Ectodermal cell (in vitro differentiated cells): ENCODE results near the gene YTHDC1.

ENCODE experiments used
- H3K27ac ChIP-seq: 2 replicates; pipeline ENCODE4 v1.7.0; 2013; ENCODE audit warnings: mild to moderate bottlenecking, low read depth, low read length; ENCODE audit not compliant: insufficient read depth, poor library complexity, severe bottlenecking
- H3K27me3 ChIP-seq: 2 replicates; pipeline ENCODE4 v1.7.0; 2013; ENCODE audit warnings: mild to moderate bottlenecking, low read length; ENCODE audit not compliant: insufficient read depth, control insufficient read depth, poor library complexity, severe bottlenecking
- H3K36me3 ChIP-seq: one replicate; pipeline ENCODE4 v1.7.0; 2013; ENCODE audit warnings: low read length; ENCODE audit not compliant: control insufficient read depth, insufficient read depth
- H3K4me1 ChIP-seq: one replicate; pipeline ENCODE4 v1.7.0; 2013; ENCODE audit warnings: low read length; ENCODE audit not compliant: control insufficient read depth, insufficient read depth
- H3K4me3 ChIP-seq: 2 replicates; pipeline ENCODE4 v1.7.0; 2013; ENCODE audit warnings: low read depth, low read length, control low read depth; ENCODE audit not compliant: insufficient read depth
- H3K9me3 ChIP-seq: 2 replicates; pipeline ENCODE4 v1.7.0; 2013; ENCODE audit warnings: mild to moderate bottlenecking, low read length, moderate library complexity; ENCODE audit not compliant: control insufficient read depth
- WGBS, 2 experiments: methylation state at CpG; one replicate each; pipeline ENCODE4 v1.1.7; 2013; ENCODE audit warnings: missing lambda C conversion rate in 2 of 2; 5-methylcytosine and 5-hydroxymethylcytosine counted together

Gene YTHDC1

GRCh38 chr4:68359508-68359907, 9.6 kb upstream of the YTHDC1 start:
- Histone ChIP-seq H3K36me3 (no peaks in the 10 kb centered on the region), H3K4me1 (no peaks in the 10 kb centered on the region), H3K9me3 (no peaks in the 10 kb centered on the region), H3K4me3 (no peak overlapping the region), H3K27ac (no peak overlapping the region), H3K27me3 (no peaks in the 10 kb centered on the region)

GRCh38 chr4:68358988-68359387, 9.1 kb upstream of the YTHDC1 start:
- H3K27ac ChIP-seq = no peak overlapping the region
- no peaks in the 10 kb centered on the region for H3K27me3 ChIP-seq
- H3K4me3 ChIP-seq = no peak overlapping the region
- no peaks in the 10 kb centered on the region for H3K9me3 ChIP-seq
- H3K4me1 ChIP-seq = no peaks in the 10 kb centered on the region
- H3K36me3 ChIP-seq = no peaks in the 10 kb centered on the region
- WGBS, 2 experiments = 87 to 91% methylated on average over 1 to 2 of the region's 2 CpGs

- Histone ChIP-seq H3K36me3 (no peaks in the 10 kb centered on the region), H3K27me3 (no peaks in the 10 kb centered on the region), H3K4me1 (no peaks in the 10 kb centered on the region), H3K9me3 (no peaks in the 10 kb centered on the region), H3K4me3 (no peak overlapping the region), H3K27ac (no peak overlapping the region)
- 92 to 95% methylated on average over 1 to 2 of the region's 2 CpGs for WGBS, 2 experiments
These were observed 2.9 kb upstream of the YTHDC1 start for GRCh38 chr4:68352791-68353190.

- 0% methylated on average over 14 of the region's 14 CpGs for WGBS, 2 experiments
- Histone ChIP-seq H3K9me3 (no peaks in the 10 kb centered on the region), H3K4me1 (no peaks in the 10 kb centered on the region), H3K4me3 (peak overlapping the region; percentile 85), H3K36me3 (no peaks in the 10 kb centered on the region), H3K27me3 (no peaks in the 10 kb centered on the region), H3K27ac (peak overlapping the region; percentile 99)
These were observed 626 bp downstream of the YTHDC1 start for GRCh38 chr4:68349279-68349648.

GRCh38 chr4:68348577-68348976, 1.3 kb downstream of the YTHDC1 start:
- H3K9me3 ChIP-seq = no peaks in the 10 kb centered on the region
- H3K4me1 ChIP-seq = no peaks in the 10 kb centered on the region
- 3 to 11% methylated on average over 3 to 4 of the region's 4 CpGs for WGBS, 2 experiments
- peak overlapping the region; percentile 85 for H3K4me3 ChIP-seq
- no peaks in the 10 kb centered on the region for H3K27me3 ChIP-seq
- no peak overlapping the region for H3K27ac ChIP-seq
- no peaks in the 10 kb centered on the region for H3K36me3 ChIP-seq

GRCh38 chr4:68347845-68348244, 2.0 kb downstream of the YTHDC1 start:
- Histone ChIP-seq H3K36me3 (no peaks in the 10 kb centered on the region), H3K4me1 (no peaks in the 10 kb centered on the region), H3K4me3 (peak overlapping the region; percentile 85), H3K27me3 (no peaks in the 10 kb centered on the region), H3K27ac (no peak overlapping the region), H3K9me3 (no peaks in the 10 kb centered on the region)
- 10 to 26% methylated on average over 3 to 5 of the region's 5 CpGs for WGBS, 2 experiments

- Histone ChIP-seq H3K4me3 (no peak overlapping the region), H3K4me1 (no peaks in the 10 kb centered on the region), H3K36me3 (no peaks in the 10 kb centered on the region), H3K27ac (no peak overlapping the region), H3K27me3 (no peaks in the 10 kb centered on the region), H3K9me3 (no peaks in the 10 kb centered on the region)
- WGBS, 2 experiments = 94 to 98% methylated on average over 3 of the region's 3 CpGs
These were observed 3.4 kb downstream of the YTHDC1 start for GRCh38 chr4:68346461-68346860.

- no peak overlapping the region for H3K4me3 ChIP-seq
- H3K9me3 ChIP-seq = no peaks in the 10 kb centered on the region
- H3K27ac ChIP-seq = no peak overlapping the region
- WGBS, 2 experiments = 88 to 97% methylated on average over 5 of the region's 5 CpGs
- no peaks in the 10 kb centered on the region for H3K27me3 ChIP-seq
- no peaks in the 10 kb centered on the region for H3K36me3 ChIP-seq
- no peaks in the 10 kb centered on the region for H3K4me1 ChIP-seq
These were observed 5.1 kb downstream of the YTHDC1 start for GRCh38 chr4:68344785-68345184.

- no peaks in the 10 kb centered on the region for H3K4me1 ChIP-seq
- no peaks in the 10 kb centered on the region for H3K36me3 ChIP-seq
- H3K9me3 ChIP-seq = no peaks in the 10 kb centered on the region
- no peak overlapping the region for H3K4me3 ChIP-seq
- 94 to 97% methylated on average over 1 to 2 of the region's 2 CpGs for WGBS, 2 experiments
- no peak overlapping the region for H3K27ac ChIP-seq
- no peaks in the 10 kb centered on the region for H3K27me3 ChIP-seq
These were observed 5.8 kb downstream of the YTHDC1 start for GRCh38 chr4:68344049-68344448.

GRCh38 chr4:68342134-68342533, 7.8 kb downstream of the YTHDC1 start:
- Histone ChIP-seq H3K27ac (no peak overlapping the region), H3K27me3 (no peaks in the 10 kb centered on the region), H3K4me3 (no peak overlapping the region), H3K9me3 (no peaks in the 10 kb centered on the region), H3K4me1 (no peaks in the 10 kb centered on the region), H3K36me3 (peaks cover 4% of the 10 kb centered on the region)
- WGBS, 2 experiments = 76 to 83% methylated on average over 4 to 5 of the region's 5 CpGs

GRCh38 chr4:68338625-68339024, 11.3 kb downstream of the YTHDC1 start:
- H3K4me1 ChIP-seq = no peaks in the 10 kb centered on the region
- no peak overlapping the region for H3K27ac ChIP-seq
- no peaks in the 10 kb centered on the region for H3K27me3 ChIP-seq
- no peaks in the 10 kb centered on the region for H3K9me3 ChIP-seq
- no peak overlapping the region for H3K4me3 ChIP-seq
- peaks cover 24% of the 10 kb centered on the region for H3K36me3 ChIP-seq
- WGBS, 2 experiments = 88 to 96% methylated on average over 3 of the region's 3 CpGs
